ENCODE results near the gene BACH1. TPM values are rescaled to one million over a fixed set of nuclear protein-coding genes. Genes with fewer than 3 reads are reported as not detected.

Gene BACH1
- total and polyA plus RNA-seq, 2 donors (not counting 3 experiments of a cell fraction or from before 2014, with no cell fraction given), result 7.2 to 28.8 TPM

- peak; percentile 52 for DNase-seq (ENCODE audit: low read depth, low spot score)
- no peaks in the 10 kb centered on the region for H3K27me3 ChIP-seq (ENCODE audit: control insufficient read depth in 2 of 2, insufficient read depth in 2 of 2, low read length in 2 of 2)
- peak; percentile 38 for FAIRE-seq
- no peaks in the 10 kb centered on the region for H3K79me2 ChIP-seq (ENCODE audit: control insufficient read depth, insufficient read depth, low read length)
- peak overlapping the region; percentile 4 for H3K27ac ChIP-seq (ENCODE audit: insufficient read depth, low read depth, low read length)
- ChIA-PET POLR2A (no interaction called here), CTCF (interaction anchor here (0.7 to 1.5 kb wide), 6 partner anchors 11 to 84 kb away, joined by 3 to 5 read pairs (median 3); no protein-coding TSS in a partner anchor)
- intact Hi-C loops (cut with micrococcal nuclease), result no loop called here
- no peak overlapping the region for H3K4me3 ChIP-seq (replicated peaks in 1 of 3; ENCODE audit: insufficient read depth in 1 of 3, low read depth in 1 of 3, low read length in 3 of 3)
- dilution Hi-C loops (cut with MboI; ENCODE audit: extremely low pct_ligation_motif_present, low sequenced_read_pairs), result no loop called here
- H3K36me3 ChIP-seq (ENCODE audit: control insufficient read depth in 2 of 2, extremely low read depth in 1 of 2, insufficient read depth in 2 of 2, low read length in 2 of 2), result no peaks in the 10 kb centered on the region
- no peaks in the 10 kb centered on the region for H3K9me3 ChIP-seq (replicated peaks; ENCODE audit: control insufficient read depth, insufficient read depth, low read length)
- BruUV-seq (replicated peaks), result no TSS peak
- TF ChIP-seq EZH2 (IDR thresholded peaks at IDR 0.05; ENCODE audit: borderline replicate concordance, low read depth, low read length, severe bottlenecking) (no peak), GATA2 (IDR thresholded peaks at IDR 0.05; ENCODE audit: insufficient read depth, insufficient read length, low read depth, low read length) (peak; percentile 83)
- peak overlapping the region; percentile 40 for H3K4me2 ChIP-seq (ENCODE audit: insufficient read depth, low read length)
- H2AFZ ChIP-seq (ENCODE audit: low read depth, low read length), result peak overlapping the region; percentile 58
- no peaks in the 10 kb centered on the region for H4K20me1 ChIP-seq (replicated peaks; ENCODE audit: control insufficient read depth, extremely low read depth, insufficient read depth, low read length)
- no peak overlapping the region for H3K9ac ChIP-seq (replicated peaks; ENCODE audit: extremely low read depth, insufficient read depth, low read length)
- H3K9me1 ChIP-seq (replicated peaks; ENCODE audit: control insufficient read depth, extremely low read depth, insufficient read depth, low read length), result no peaks in the 10 kb centered on the region
- H3K4me1 ChIP-seq (ENCODE audit: control insufficient read depth, extremely low read depth, insufficient read depth, low read length), result peaks cover 25% of the 10 kb centered on the region
These were observed 42.4 kb upstream of the BACH1 start for GRCh38 chr21:29256126-29256910.

GRCh38 chr21:29257701-29258100, 41.0 kb upstream of the BACH1 start:
- no peaks in the 10 kb centered on the region for H3K79me2 ChIP-seq (ENCODE audit: control insufficient read depth, insufficient read depth, low read length)
- H3K9ac ChIP-seq (replicated peaks; ENCODE audit: extremely low read depth, insufficient read depth, low read length), result no peak overlapping the region
- H3K9me3 ChIP-seq (replicated peaks; ENCODE audit: control insufficient read depth, insufficient read depth, low read length), result no peaks in the 10 kb centered on the region
- DNase-seq (ENCODE audit: low read depth, low spot score) (no peak), FAIRE-seq (no peak)
- H3K4me2 ChIP-seq (ENCODE audit: insufficient read depth, low read length), result no peak overlapping the region
- intact Hi-C loops (cut with micrococcal nuclease), result loop anchor here (2.0 kb wide), 1 partner anchor 29 kb away; no protein-coding TSS in a partner anchor
- ChIA-PET CTCF (interaction anchor here (1.6 to 1.7 kb wide), 2 partner anchors 19 to 49 kb away, joined by 5 read pairs; no protein-coding TSS in a partner anchor), POLR2A (no interaction called here)
- H4K20me1 ChIP-seq (replicated peaks; ENCODE audit: control insufficient read depth, extremely low read depth, insufficient read depth, low read length), result no peaks in the 10 kb centered on the region
- dilution Hi-C loops (cut with MboI; ENCODE audit: extremely low pct_ligation_motif_present, low sequenced_read_pairs), result no loop called here
- no peak for TF ChIP-seq MAX (IDR thresholded peaks at IDR 0.05; ENCODE audit: insufficient read depth, insufficient read length)
- no peak for TF ChIP-seq POLR2A (IDR thresholded peaks at IDR 0.05; ENCODE audit: low read depth, low read length)
- no peak for TF ChIP-seq CTCF (IDR thresholded peaks at IDR 0.05; ENCODE audit: extremely low read depth in 1 of 2, insufficient read depth in 1 of 2, low read depth in 1 of 2, low read length in 2 of 2)
- H3K4me1 ChIP-seq (ENCODE audit: control insufficient read depth, extremely low read depth, insufficient read depth, low read length), result peaks cover 25% of the 10 kb centered on the region
- no peak overlapping the region for H2AFZ ChIP-seq (ENCODE audit: low read depth, low read length)
- H3K27ac ChIP-seq (ENCODE audit: insufficient read depth, low read depth, low read length), result no peak overlapping the region
- no peaks in the 10 kb centered on the region for H3K9me1 ChIP-seq (replicated peaks; ENCODE audit: control insufficient read depth, extremely low read depth, insufficient read depth, low read length)
- H3K27me3 ChIP-seq (ENCODE audit: control insufficient read depth in 2 of 2, insufficient read depth in 2 of 2, low read length in 2 of 2), result no peaks in the 10 kb centered on the region
- H3K4me3 ChIP-seq (replicated peaks in 1 of 3; ENCODE audit: insufficient read depth in 1 of 3, low read depth in 1 of 3, low read length in 3 of 3), result no peak overlapping the region
- H3K36me3 ChIP-seq (ENCODE audit: control insufficient read depth in 2 of 2, extremely low read depth in 1 of 2, insufficient read depth in 2 of 2, low read length in 2 of 2), result no peaks in the 10 kb centered on the region
- no TSS peak for BruUV-seq (replicated peaks)

Data from endothelial cell of umbilical vein (primary cell).